Right forelimb (tissue), 1 donor: ENCODE data around the gene RAB42.
A peak's percentile ranks its signal among the peaks of the same experiment; 100 is the strongest.
"Not testable (repeated sequence)": the region's sequence is repeated elsewhere in the genome, so short reads cannot be mapped to it uniquely, and the experiment has no call there.

Experiments
- DNase-seq: peaks from one replicate; pipeline ENCODE4 v3.0.0-alpha.2; 2018

The RAB42 gene

GRCh38 chr1:28586585-28587391 is 5.3 kb upstream of the RAB42 start:
- DNase-seq: not testable (repeated sequence)

GRCh38 chr1:28592321-28593071 is 431 bp downstream of the RAB42 start:
- DNase-seq: peak; percentile 49

GRCh38 chr1:28593988-28594356 is 1.9 kb downstream of the RAB42 start:
- not testable (repeated sequence) for DNase-seq

GRCh38 chr1:28594686-28595411 is 2.8 kb downstream of the RAB42 start:
- peak; percentile 60 for DNase-seq

GRCh38 chr1:28595412-28596191 is 3.5 kb downstream of the RAB42 start:
- no peak for DNase-seq

GRCh38 chr1:28596276-28596675 is 4.2 kb downstream of the RAB42 start:
- DNase-seq: not testable (repeated sequence)

- DNase-seq: no peak
These were observed 9.6 kb downstream of the RAB42 start for GRCh38 chr1:28601696-28602095.

- DNase-seq: peak; percentile 70
These were observed 10.7 kb downstream of the RAB42 start for GRCh38 chr1:28602536-28603439.

- DNase-seq: no peak
These were observed 12.3 kb downstream of the RAB42 start for GRCh38 chr1:28604411-28604810.

GRCh38 chr1:28604962-28605361 is 12.9 kb downstream of the RAB42 start:
- DNase-seq: no peak

GRCh38 chr1:28606771-28607170 is 14.7 kb downstream of the RAB42 start:
- DNase-seq: no peak

GRCh38 chr1:28613175-28613574 is 21.1 kb downstream of the RAB42 start:
- DNase-seq: no peak

- DNase-seq: no peak
These were observed 39.6 kb downstream of the RAB42 start for GRCh38 chr1:28631713-28632112.

GRCh38 chr1:28632560-28632959 is 40.5 kb downstream of the RAB42 start:
- DNase-seq: no peak

- no peak for DNase-seq
These were observed 48.7 kb downstream of the RAB42 start for GRCh38 chr1:28640766-28641165.

GRCh38 chr1:28642056-28642846 is 50.2 kb downstream of the RAB42 start:
- no peak for DNase-seq

- peak; percentile 97 for DNase-seq
These were observed 51.0 kb downstream of the RAB42 start, which contains the start of gene TAF12 for GRCh38 chr1:28642847-28643635. TAF12 (minus strand) TSS chr1:28643067; CDS start chr1:28622081, 20,986 bp downstream.

GRCh38 chr1:28644494-28644893 is 52.4 kb downstream of the RAB42 start:
- DNase-seq: no peak
